Activated CD4-positive, alpha-beta T cell treated with anti-CD3 and anti-CD28 coated beads, Interleukin-2, amount 10 ng/mL, durations not matched to agents 7 days and 5 days (primary cell): Measurements from ENCODE around the gene INO80D. TPM values are rescaled to one million over a fixed set of nuclear protein-coding genes. Genes with fewer than 3 reads are reported as not detected.
"Not testable (repeated sequence)": the region's sequence is repeated elsewhere in the genome, so short reads cannot be mapped to it uniquely, and the experiment has no call there.

ENCODE experiments used
- CTCF ChIA-PET: fragments of 350-600 bp; sonication (Branson Sonifier 250); formaldehyde crosslinking; loops from one replicate; lab custom pipeline; 2021; ENCODE audit warnings: antibody characterized with exemption; lab: Charles Lee
- POLR2A ChIA-PET: fragments of 350-600 bp; sonication (Branson Sonifier 250); formaldehyde crosslinking; loops from one replicate; lab custom pipeline; 2021; ENCODE audit warnings: antibody characterized with exemption; lab: Charles Lee
- DNase-seq: peaks from one replicate; pipeline ENCODE4 v3.0.0-alpha.2; 2020
- H3K27ac Mint-ChIP-seq: one replicate; pipeline ENCODE4 v1.8.0; 2021; ENCODE audit warnings: mild to moderate bottlenecking, moderate library complexity, mixed read lengths
- H3K27me3 Mint-ChIP-seq: one replicate; pipeline ENCODE4 v1.8.0; 2021; ENCODE audit warnings: mixed read lengths
- H3K36me3 Mint-ChIP-seq: one replicate; pipeline ENCODE4 v1.8.0; 2021; ENCODE audit warnings: low read depth, mixed read lengths
- H3K4me1 Mint-ChIP-seq: one replicate; pipeline ENCODE4 v1.8.0; 2021; ENCODE audit warnings: mixed read lengths
- H3K4me3 Mint-ChIP-seq: one replicate; pipeline ENCODE4 v1.8.0; 2021; ENCODE audit warnings: mild to moderate bottlenecking, moderate library complexity, mixed read lengths
- H3K9me3 Mint-ChIP-seq: one replicate; pipeline ENCODE4 v1.8.0; 2021; ENCODE audit warnings: mixed read lengths
- total RNA-seq, 2 experiments: library from RNA; stranded (reverse); gene quantifications; one replicate each; pipeline ENCODE4 v1.2.3, GENCODE V29; 2021

The INO80D gene, protein sequence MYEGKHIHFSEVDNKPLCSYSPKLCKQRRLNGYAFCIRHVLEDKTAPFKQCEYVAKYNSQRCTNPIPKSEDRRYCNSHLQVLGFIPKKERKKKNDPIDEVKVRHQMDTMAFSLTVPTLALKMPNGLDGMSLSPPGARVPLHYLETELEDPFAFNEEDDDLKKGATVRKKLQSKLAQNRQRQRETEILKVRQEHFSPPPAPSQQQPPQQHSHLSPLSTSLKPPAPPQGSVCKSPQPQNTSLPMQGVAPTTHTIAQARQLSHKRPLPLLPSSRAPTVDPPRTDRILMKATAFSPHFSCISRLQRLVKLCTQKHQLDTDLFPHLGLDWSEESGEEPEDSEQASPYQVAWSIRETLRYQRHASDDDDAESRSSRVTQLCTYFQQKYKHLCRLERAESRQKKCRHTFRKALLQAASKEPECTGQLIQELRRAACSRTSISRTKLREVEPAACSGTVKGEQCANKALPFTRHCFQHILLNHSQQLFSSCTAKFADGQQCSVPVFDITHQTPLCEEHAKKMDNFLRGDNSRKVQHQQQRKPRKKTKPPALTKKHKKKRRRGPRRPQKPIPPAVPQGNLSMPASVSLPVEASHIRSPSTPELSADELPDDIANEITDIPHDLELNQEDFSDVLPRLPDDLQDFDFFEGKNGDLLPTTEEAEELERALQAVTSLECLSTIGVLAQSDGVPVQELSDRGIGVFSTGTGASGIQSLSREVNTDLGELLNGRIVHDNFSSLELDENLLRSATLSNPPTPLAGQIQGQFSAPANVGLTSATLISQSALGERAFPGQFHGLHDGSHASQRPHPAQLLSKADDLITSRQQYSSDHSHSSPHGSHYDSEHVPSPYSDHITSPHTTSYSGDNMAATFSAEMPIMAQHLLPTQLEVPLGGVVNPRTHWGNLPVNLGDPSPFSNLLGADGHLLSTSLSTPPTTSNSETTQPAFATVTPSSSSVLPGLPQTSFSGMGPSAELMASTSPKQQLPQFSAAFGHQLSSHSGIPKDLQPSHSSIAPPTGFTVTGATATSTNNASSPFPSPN
- 10 to 100 TPM; 27.3 to 28.8 TPM for total RNA-seq

DNA sequence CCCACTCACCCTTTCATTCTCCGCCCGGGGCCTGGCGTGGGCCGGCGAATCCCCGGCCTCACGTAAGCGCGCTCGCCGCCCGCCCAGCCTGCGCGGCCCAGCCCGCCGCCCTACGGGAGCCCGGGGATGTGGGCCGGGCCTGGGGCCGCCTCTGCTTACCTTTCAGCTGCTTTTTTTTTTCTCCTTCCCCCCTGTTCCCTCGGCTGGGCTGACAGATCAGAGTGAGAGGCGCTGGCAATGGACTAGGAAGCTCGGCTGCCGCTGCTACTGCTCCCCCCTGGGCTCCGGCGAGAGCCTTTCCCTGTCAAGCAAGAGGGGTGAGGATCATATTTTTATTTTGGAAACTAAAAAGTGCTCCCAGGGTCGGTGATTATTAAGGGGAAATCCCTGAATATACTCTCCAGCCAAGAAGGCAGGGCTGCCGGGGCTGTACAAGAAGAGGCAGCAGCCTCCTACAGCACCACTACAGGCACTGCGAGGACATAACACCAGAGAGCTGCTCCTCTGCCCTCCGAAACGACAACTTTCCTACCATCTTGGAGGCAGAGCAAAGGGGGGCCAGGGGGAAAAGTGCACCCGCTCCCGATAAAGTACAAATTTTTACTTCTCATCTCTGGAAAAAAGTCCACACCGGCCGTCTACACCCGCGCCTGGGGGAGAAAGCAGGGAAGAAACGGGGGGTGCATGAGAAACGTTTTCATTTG is at the start of gene INO80D:
INO80D (minus strand) TSS at position 433 of the 704 bp plus-strand sequence. CDS start 23,158 bp downstream, outside the sequence.
- H3K4me1 Mint-ChIP-seq = peaks cover 28% of the 10 kb centered on the region
- ChIA-PET POLR2A (no interaction called here), CTCF (interaction anchor here (0.6 to 3.0 kb wide), 6 partner anchors 10 to 117 kb away, joined by 3 to 7 read pairs (median 4); no protein-coding TSS in a partner anchor)

DNA sequence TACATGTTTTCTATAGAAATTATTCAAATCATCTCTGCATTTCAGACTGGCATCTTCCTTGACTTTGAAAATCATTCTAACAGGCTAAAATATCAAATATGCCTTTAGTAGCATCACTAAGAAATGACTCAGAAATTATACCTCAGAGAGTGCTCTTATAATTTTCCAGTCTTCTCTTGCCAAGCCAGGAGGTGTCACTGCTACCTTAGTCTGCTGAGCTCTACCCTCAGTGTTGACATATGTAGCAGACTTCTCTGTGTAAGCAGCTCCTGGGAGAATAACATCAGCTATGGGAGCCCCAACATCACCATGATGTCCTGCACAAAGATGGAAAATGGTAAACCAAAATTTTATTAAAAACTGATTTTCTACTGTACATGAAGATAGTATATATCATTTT is 41.7 kb upstream of the INO80D start:
- CTCF ChIA-PET = interaction anchor here (0.9 to 1.0 kb wide), 2 partner anchors 9 to 11 kb away, joined by 3 to 4 read pairs; no protein-coding TSS in a partner anchor
- H3K36me3 Mint-ChIP-seq = peaks cover 26% of the 10 kb centered on the region

More for the DNA sequence above, at the start of gene INO80D:
- H3K4me3 Mint-ChIP-seq = peak within 1 kb of the TSS; percentile 97
- peak; percentile 84 for DNase-seq
- H3K36me3 Mint-ChIP-seq = peaks cover 2% of the 10 kb centered on the region
- H3K27me3 Mint-ChIP-seq = no peaks in the 10 kb centered on the region
- no peaks in the 10 kb centered on the region for H3K9me3 Mint-ChIP-seq
- peak within 1 kb of the TSS; percentile 100 for H3K27ac Mint-ChIP-seq

DNA sequence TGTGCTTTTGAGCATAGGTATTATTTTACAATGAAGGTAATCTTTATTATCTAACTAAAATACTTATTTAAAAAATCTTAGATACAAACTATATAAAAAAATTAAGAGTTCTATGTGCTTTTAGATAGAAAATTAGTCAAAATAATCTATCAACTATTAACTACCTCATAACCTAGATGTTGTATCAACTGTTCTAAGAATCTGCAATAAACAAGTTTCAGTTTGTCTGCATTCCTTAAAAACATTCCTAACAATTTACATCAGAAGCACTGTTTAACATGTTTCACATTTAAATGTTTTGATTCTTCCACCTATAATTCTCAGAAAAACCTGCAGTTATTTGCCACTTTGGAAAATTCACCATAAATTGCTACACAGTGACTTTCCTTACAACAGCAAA is 39.9 kb upstream of the INO80D start:
- ChIA-PET POLR2A (no interaction called here), CTCF (interaction anchor here (1.0 kb wide), 1 partner anchor 24 kb away, joined by 3 read pairs; no protein-coding TSS in a partner anchor)
- no peaks in the 10 kb centered on the region for H3K27me3 Mint-ChIP-seq
- no peak overlapping the region for H3K27ac Mint-ChIP-seq
- H3K4me3 Mint-ChIP-seq = no peak overlapping the region
- H3K9me3 Mint-ChIP-seq = peaks cover 3% of the 10 kb centered on the region
- peaks cover 32% of the 10 kb centered on the region for H3K36me3 Mint-ChIP-seq
- no peaks in the 10 kb centered on the region for H3K4me1 Mint-ChIP-seq
- no peak for DNase-seq

More for the DNA sequence above, 41.7 kb upstream of the INO80D start:
- Mint-ChIP-seq H3K4me1 (no peaks in the 10 kb centered on the region), H3K27ac (no peak overlapping the region), H3K27me3 (no peaks in the 10 kb centered on the region), H3K4me3 (no peak overlapping the region), H3K9me3 (no peaks in the 10 kb centered on the region)
- POLR2A ChIA-PET = no interaction called here
- no peak for DNase-seq

DNA sequence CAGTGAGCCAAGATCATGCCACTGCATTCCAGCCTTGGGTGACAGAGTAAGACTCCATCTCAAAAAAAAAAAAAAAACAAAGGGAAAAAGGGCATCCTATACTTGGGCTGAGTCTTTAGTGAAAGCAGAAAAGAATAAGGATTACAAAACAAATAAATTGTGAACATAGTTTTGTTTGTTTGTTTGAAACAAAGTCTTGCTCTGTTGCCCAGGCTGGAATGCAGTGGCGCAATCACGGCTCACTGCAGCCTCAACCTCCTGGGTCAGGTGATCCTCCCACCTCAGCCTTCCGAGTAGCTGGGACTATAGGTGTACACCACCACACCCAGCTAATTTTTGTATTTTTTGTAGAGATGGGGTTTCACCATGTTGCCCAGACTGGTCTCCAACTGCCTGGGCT is 36.6 kb upstream of the INO80D start:
- H3K27me3 Mint-ChIP-seq, DNase-seq, H3K27ac Mint-ChIP-seq, CTCF ChIA-PET, H3K4me3 Mint-ChIP-seq, H3K4me1 Mint-ChIP-seq, H3K9me3 Mint-ChIP-seq, POLR2A ChIA-PET: not testable (repeated sequence)
- H3K36me3 Mint-ChIP-seq = peaks cover 32% of the 10 kb centered on the region

DNA sequence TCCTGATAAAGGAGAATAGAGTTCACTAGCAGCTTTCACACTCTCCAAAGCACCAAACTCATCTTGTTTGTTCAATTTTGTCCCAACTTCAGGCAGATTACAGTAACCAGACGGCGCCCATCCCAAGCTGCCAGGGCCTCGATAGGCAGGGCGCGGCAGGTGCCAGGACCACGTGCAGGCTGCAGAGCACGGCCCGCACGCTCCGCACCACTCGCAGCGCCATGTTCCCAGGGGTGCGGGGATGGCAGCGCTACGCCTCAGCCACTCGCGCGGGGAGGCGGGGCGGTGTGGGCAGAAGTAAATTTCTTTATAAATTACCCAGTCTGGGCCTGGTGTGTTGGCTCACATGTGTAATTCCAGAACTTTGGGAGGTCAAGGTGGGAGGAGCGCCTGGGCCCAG is 30.3 kb upstream of the INO80D start:
- no peak for DNase-seq
- Mint-ChIP-seq H3K4me3 (no peak overlapping the region), H3K4me1 (no peaks in the 10 kb centered on the region), H3K9me3 (peaks cover 12% of the 10 kb centered on the region), H3K36me3 (peaks cover 28% of the 10 kb centered on the region), H3K27ac (no peak overlapping the region), H3K27me3 (no peaks in the 10 kb centered on the region)
- ChIA-PET POLR2A (no interaction called here), CTCF (no interaction called here)

DNA sequence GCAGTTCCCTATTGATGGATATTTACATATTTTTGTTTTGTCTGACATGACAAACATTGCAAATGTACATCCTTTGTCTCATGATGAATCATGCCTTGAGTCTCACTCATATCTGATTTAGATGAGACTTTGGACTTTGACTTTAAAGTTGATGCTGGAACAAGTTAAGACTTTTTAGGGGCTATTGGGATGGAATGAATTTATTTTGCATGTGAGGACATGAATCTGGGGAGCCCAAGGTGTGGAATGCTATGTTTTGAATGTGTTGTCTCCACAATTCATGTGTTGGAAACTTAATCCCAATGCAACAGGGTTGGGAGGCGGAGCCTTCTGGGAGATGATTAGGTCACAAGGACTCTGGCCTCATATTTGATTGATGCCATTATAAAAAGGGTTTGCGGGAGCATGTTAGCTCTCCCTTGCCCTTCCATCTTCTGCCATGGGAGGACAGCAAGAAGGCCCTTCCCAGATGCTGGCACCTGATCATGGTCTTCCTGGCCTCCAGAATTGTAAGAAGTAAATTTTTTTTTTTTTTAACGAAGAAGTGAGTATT is 29.1 kb upstream of the INO80D start:
- no peaks in the 10 kb centered on the region for H3K4me1 Mint-ChIP-seq
- no peak overlapping the region for H3K4me3 Mint-ChIP-seq
- no peaks in the 10 kb centered on the region for H3K27me3 Mint-ChIP-seq
- no peak for DNase-seq
- peaks cover 18% of the 10 kb centered on the region for H3K36me3 Mint-ChIP-seq
- POLR2A ChIA-PET = no interaction called here
- H3K27ac Mint-ChIP-seq = no peak overlapping the region
- peaks cover 6% of the 10 kb centered on the region for H3K9me3 Mint-ChIP-seq
- CTCF ChIA-PET = interaction anchor here (0.5 to 1.1 kb wide), 3 partner anchors 22 to 129 kb away, joined by 3 to 4 read pairs (median 4); no protein-coding TSS in a partner anchor

DNA sequence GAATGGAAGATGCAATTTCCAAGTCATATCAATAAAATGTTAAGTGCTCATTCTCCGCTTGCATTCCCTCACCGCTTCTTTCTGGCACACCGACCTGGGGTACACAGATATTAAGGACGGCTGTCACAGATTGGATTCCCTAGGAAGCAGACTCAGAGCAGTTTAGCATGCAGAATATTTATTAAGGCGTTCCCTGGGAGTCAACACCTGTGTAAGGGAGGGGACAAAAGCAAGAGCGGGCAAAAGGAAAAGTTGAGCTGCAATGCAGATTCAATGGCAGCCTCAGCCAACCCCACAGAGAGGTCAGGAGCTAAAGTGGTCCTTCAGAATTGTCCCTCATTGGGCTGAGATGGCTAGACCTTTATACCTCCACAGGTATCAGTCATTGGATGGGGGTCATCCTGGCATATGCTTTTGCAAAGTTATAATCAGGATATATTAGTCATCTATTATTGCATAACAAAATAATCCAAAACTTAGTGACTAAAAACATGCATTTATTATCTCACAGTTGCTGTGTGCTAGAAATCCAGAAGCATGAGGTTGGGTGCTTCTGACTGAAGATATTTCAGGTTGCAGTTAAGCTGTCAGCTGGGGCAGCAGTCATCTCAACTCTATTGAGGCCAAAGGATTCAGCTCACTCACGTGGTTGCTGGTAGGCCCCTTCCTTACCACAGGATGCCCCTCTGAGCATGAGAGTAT is 27.0 kb upstream of the INO80D start:
- ChIA-PET CTCF (no interaction called here), POLR2A (no interaction called here)
- Mint-ChIP-seq H3K9me3 (peaks cover 5% of the 10 kb centered on the region), H3K36me3 (peaks cover 14% of the 10 kb centered on the region), H3K4me3 (no peak overlapping the region), H3K27ac (no peak overlapping the region), H3K27me3 (no peaks in the 10 kb centered on the region), H3K4me1 (no peaks in the 10 kb centered on the region)
- DNase-seq = no peak

DNA sequence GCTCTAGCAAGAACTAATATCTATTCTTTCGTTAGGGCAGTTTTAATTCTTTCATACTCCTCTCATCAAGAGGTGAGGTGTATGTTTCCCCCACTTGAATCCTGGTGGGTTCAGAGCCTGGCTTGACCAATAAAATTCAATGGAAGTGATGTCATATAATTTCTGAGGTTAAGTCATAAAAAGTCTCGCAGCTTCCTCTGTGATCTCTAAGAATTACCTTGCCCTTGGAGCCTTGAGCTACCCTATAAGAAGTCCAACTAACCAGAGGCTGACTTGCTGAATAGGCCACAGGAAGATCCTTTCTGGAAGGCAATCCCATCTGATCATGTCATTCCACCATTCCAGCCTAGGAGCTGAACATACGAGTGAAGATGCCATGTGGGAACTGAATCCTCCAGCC is 26.1 kb upstream of the INO80D start:
- ChIA-PET POLR2A (no interaction called here), CTCF (interaction anchor here (0.5 to 1.6 kb wide), 3 partner anchors 16 to 755 kb away, joined by 3 to 5 read pairs (median 4); no protein-coding TSS in a partner anchor)
- Mint-ChIP-seq H3K9me3 (peaks cover 5% of the 10 kb centered on the region), H3K27me3 (no peaks in the 10 kb centered on the region), H3K4me1 (no peaks in the 10 kb centered on the region), H3K27ac (no peak overlapping the region), H3K4me3 (no peak overlapping the region), H3K36me3 (peaks cover 14% of the 10 kb centered on the region)
- DNase-seq = no peak

DNA sequence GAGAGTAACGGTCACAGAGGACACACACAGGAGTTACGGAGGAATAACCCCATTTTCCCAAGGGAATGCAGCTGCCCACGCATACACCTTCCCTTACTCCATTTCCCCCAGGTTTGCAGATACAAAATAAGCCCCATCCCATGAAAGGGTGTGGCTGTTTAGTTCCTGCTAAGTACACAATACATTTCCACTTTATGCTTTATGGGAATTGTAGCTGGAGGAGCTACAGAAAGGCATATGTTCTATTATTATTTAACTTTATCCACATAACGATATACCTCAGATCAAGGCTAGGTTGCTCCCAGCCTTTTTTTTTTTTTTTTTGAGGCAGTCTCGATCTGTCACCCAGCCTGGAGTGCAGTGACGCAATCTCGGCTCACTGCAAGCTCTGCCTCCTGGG is 22.7 kb upstream of the INO80D start:
- no peaks in the 10 kb centered on the region for H3K4me1 Mint-ChIP-seq
- H3K9me3 Mint-ChIP-seq = peaks cover 5% of the 10 kb centered on the region
- DNase-seq = no peak
- H3K4me3 Mint-ChIP-seq = no peak overlapping the region
- POLR2A ChIA-PET = interaction anchor here (0.7 kb wide), 1 partner anchor 462 kb away, joined by 10 read pairs; no protein-coding TSS in a partner anchor
- CTCF ChIA-PET = interaction anchor here (0.6 to 1.7 kb wide), 3 partner anchors 9 to 12 kb away, joined by 3 to 6 read pairs (median 6); no protein-coding TSS in a partner anchor
- peaks cover 2% of the 10 kb centered on the region for H3K36me3 Mint-ChIP-seq
- no peaks in the 10 kb centered on the region for H3K27me3 Mint-ChIP-seq
- no peak overlapping the region for H3K27ac Mint-ChIP-seq

DNA sequence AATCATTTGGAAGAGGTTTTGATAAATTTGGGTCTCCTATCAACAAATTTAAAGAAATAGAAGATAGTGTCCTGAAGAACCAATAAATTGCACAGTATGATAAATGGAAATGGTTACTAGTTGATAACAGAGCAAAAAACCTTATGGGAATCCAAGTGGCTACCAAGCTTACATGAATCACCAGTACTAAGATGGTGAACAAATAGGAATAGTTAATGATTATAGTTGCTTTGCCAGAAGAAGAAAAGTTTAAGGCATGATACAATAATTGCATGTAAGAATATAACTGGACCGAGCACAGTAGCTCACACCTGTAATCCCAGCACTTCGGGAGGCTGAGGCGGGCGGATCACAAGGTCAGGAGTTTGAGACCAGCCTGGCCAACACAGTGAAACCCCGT is 19.6 kb upstream of the INO80D start:
- ChIA-PET CTCF (no interaction called here), POLR2A (no interaction called here)

DNA sequence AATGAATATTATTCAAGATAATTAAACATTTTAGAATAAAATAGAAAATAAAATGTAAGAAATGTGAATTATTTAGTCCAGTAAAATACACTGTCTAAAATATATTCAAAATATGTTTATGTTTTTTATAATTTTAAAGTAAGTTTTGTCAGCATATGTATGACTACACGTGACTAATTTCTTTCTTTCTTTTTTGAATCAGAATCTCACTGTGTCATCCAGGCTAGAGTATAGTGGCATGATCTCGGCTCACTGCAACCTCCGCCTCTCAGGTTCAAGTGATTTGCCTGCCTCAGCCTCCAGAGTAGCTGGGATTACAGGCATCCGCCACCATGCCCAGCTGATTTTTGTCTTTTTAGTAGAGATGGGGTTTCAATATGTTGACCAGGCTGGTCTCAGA is 19.1 kb upstream of the INO80D start:
- no peaks in the 10 kb centered on the region for H3K36me3 Mint-ChIP-seq
- DNase-seq = no peak
- POLR2A ChIA-PET = no interaction called here
- H3K4me3 Mint-ChIP-seq = no peak overlapping the region
- CTCF ChIA-PET = no interaction called here
- H3K27ac Mint-ChIP-seq = no peak overlapping the region
- H3K27me3 Mint-ChIP-seq = no peaks in the 10 kb centered on the region
- H3K9me3 Mint-ChIP-seq = no peaks in the 10 kb centered on the region
- H3K4me1 Mint-ChIP-seq = no peaks in the 10 kb centered on the region

More for the DNA sequence above, 19.6 kb upstream of the INO80D start:
- no peaks in the 10 kb centered on the region for H3K36me3 Mint-ChIP-seq
- no peak for DNase-seq
- H3K27ac Mint-ChIP-seq = no peak overlapping the region
- no peak overlapping the region for H3K4me3 Mint-ChIP-seq
- no peaks in the 10 kb centered on the region for H3K27me3 Mint-ChIP-seq
- H3K9me3 Mint-ChIP-seq = no peaks in the 10 kb centered on the region
- H3K4me1 Mint-ChIP-seq = no peaks in the 10 kb centered on the region
